Right ventricle myocardium superior (tissue), 1 donor: ENCODE results near the gene ZBTB2. TPM values are rescaled to one million over a fixed set of nuclear protein-coding genes. Genes with fewer than 3 reads are reported as not detected.

Source experiments
- ATAC-seq: fragments of 200-7000 bp; cut with Tn5 transposase; one replicate; pipeline ENCODE4 v1.9.1; 2020; ENCODE audit warnings: mild to moderate bottlenecking; ENCODE audit not compliant: poor library complexity
- DNase-seq: peaks from one replicate; pipeline ENCODE4 v3.0.0-alpha.2; 2020
- intact Hi-C: fragments of 100-400 bp; cut with DNase I; formaldehyde crosslinking; loops from one replicate; pipeline ENCODE4 v1.11.2; 2022
- long read RNA-seq: library from polyadenylated mRNA; unstranded; transcript quantifications from one replicate; pipeline ENCODE4 v2.0.0, GENCODE V29; 2021
- total RNA-seq: library from RNA; stranded (reverse); fragmentation: NEBNext Ultra II Directional; extraction: Animal tissue kit (Norgen Biotek cat#: 25700); gene quantifications from one replicate; pipeline ENCODE4 v1.2.1, GENCODE V29; 2021
- donor health status: DM: no; HTN: yes; CAD: no; lungs with severe emphysema.

Gene ZBTB2
- total RNA-seq, result 4.1 TPM
- long read RNA-seq, transcript ZBTB2-201 (3 exons, 3,090 nt), result major isoform, 6 of 13 reads
- long read RNA-seq, partial matches to known transcripts, result 1 of 13 reads
- long read RNA-seq, other reads (novel, unspliced or antisense), result 6 of 13 reads

GRCh38 chr6:151391471-151392413, at the start of gene ZBTB2:
Gene ZBTB2, minus strand, starts transcription at chr6:151391559. Its CDS starts 17,922 bp downstream, at chr6:151373637.
- DNase-seq, result peak; percentile 81
- peak; percentile 6 for ATAC-seq
- intact Hi-C loops, result no loop called here

GRCh38 chr6:151440930-151441329, 49.6 kb upstream of the ZBTB2 start:
- ATAC-seq (no peak), DNase-seq (no peak)
- intact Hi-C loops, result no loop called here

GRCh38 chr6:151440498-151440897, 49.1 kb upstream of the ZBTB2 start:
- no peak for DNase-seq
- intact Hi-C loops, result no loop called here
- ATAC-seq, result no peak

GRCh38 chr6:151437401-151437800, 46.0 kb upstream of the ZBTB2 start:
- ATAC-seq (no peak), DNase-seq (no peak)
- intact Hi-C loops, result no loop called here

GRCh38 chr6:151436802-151437201, 45.4 kb upstream of the ZBTB2 start:
- ATAC-seq (no peak), DNase-seq (no peak)
- intact Hi-C loops, result no loop called here

- intact Hi-C loops, result no loop called here
- no peak for DNase-seq
- ATAC-seq, result no peak
Observed at GRCh38 chr6:151436300-151436699, 44.9 kb upstream of the ZBTB2 start.

- intact Hi-C loops, result no loop called here
- DNase-seq (no peak), ATAC-seq (no peak)
Observed at GRCh38 chr6:151434369-151434768, 43.0 kb upstream of the ZBTB2 start.

- DNase-seq, result no peak
- ATAC-seq, result no peak
- intact Hi-C loops, result no loop called here
Observed at GRCh38 chr6:151432651-151433050, 41.3 kb upstream of the ZBTB2 start.

GRCh38 chr6:151431337-151431736, 40.0 kb upstream of the ZBTB2 start:
- no peak for ATAC-seq
- intact Hi-C loops, result no loop called here
- no peak for DNase-seq

- intact Hi-C loops, result no loop called here
- ATAC-seq (no peak), DNase-seq (no peak)
Observed at GRCh38 chr6:151430886-151431285, 39.5 kb upstream of the ZBTB2 start.

GRCh38 chr6:151428093-151428735, 36.9 kb upstream of the ZBTB2 start:
- no peak for ATAC-seq
- DNase-seq, result no peak
- intact Hi-C loops, result no loop called here

- ATAC-seq (no peak), DNase-seq (no peak)
- intact Hi-C loops, result no loop called here
Observed at GRCh38 chr6:151425561-151425960, 34.2 kb upstream of the ZBTB2 start.

- ATAC-seq (no peak), DNase-seq (no peak)
- intact Hi-C loops, result no loop called here
Observed at GRCh38 chr6:151422981-151423380, 31.6 kb upstream of the ZBTB2 start.

GRCh38 chr6:151417477-151417876, 26.1 kb upstream of the ZBTB2 start:
- no peak for ATAC-seq
- DNase-seq, result no peak
- intact Hi-C loops, result no loop called here

GRCh38 chr6:151414641-151415260, 23.4 kb upstream of the ZBTB2 start:
- ATAC-seq, result no peak
- no peak for DNase-seq
- intact Hi-C loops, result no loop called here

- no peak for ATAC-seq
- intact Hi-C loops, result no loop called here
- no peak for DNase-seq
Observed at GRCh38 chr6:151413372-151414145, 22.2 kb upstream of the ZBTB2 start.

- ATAC-seq (no peak), DNase-seq (no peak)
- intact Hi-C loops, result no loop called here
Observed at GRCh38 chr6:151412909-151413308, 21.6 kb upstream of the ZBTB2 start.

- ATAC-seq (no peak), DNase-seq (no peak)
- intact Hi-C loops, result no loop called here
Observed at GRCh38 chr6:151409679-151410078, 18.3 kb upstream of the ZBTB2 start.

- no peak for ATAC-seq
- intact Hi-C loops, result no loop called here
- no peak for DNase-seq
Observed at GRCh38 chr6:151409260-151409659, 17.9 kb upstream of the ZBTB2 start.
